Panc1 (cell line): ENCODE results near the gene HAX1.

ENCODE experiments used
- CTCF ChIP-seq: fragments of 450-650 bp; IDR thresholded peaks from 2 replicates; pipeline ENCODE4 v1.5.1; 2017; ENCODE audit warnings: mild to moderate bottlenecking
- TCF7L2 ChIP-seq: IDR thresholded peaks from 2 replicates; pipeline ENCODE4 v1.6.1; 2011; ENCODE audit warnings: mild to moderate bottlenecking, low read depth, low read length, inconsistent platforms

- TF ChIP-seq CTCF (no peak), TCF7L2 (no peak)
These were observed 32.1 kb upstream of the HAX1 start for GRCh38 chr1:154240294-154240833.
